HG03342 (cell line): ENCODE data around the gene RFTN1.

Experiments
- ATAC-seq: cut with Tn5 transposase; IDR thresholded peaks from one replicate; pipeline ENCODE4 v1.9.1; 2021; ENCODE audit warnings: mild to moderate bottlenecking, moderate library complexity; ENCODE audit not compliant: unreplicated experiment

The RFTN1 gene

DNA sequence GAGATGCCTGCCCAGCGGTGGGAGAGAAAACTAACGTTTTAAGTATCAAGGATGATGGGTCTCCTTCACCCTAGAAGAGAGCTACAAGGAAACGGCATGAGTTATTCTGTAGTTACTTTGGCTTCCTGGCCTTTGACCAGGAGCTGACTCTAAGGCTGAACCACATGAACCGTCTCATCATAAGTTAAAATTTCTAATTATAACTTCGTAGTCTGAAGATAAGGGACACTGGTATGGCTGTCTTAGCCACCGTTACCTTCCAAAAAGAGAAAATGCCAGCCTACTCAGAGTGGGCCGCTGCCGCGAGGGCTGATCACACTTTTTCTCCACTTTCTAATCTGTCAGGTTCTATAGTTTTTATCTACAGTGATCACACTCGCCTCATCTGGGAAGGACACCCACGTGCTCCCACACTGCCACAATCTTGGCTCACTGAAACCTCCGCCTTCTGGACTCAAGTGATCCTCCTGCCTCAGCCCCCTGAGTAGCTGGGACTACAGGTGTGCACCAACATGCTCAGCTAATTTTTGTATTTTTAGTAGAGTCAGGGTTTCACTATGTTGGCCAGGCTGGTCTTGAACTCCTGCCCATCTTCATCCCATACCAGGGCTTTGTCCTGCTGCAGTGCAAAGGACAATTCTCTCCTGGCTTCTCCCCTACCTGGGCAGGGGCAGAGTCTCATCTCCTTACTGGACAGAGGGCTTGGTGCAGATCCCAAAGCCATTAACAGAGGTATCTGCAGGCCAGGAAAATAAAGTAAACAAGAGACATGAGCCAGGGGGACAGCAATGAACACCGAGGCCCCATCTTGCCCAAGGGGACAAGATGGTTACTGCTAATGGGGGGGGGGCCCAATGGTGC lies 73.4 kb downstream of the RFTN1 start:
- no peak for ATAC-seq

DNA sequence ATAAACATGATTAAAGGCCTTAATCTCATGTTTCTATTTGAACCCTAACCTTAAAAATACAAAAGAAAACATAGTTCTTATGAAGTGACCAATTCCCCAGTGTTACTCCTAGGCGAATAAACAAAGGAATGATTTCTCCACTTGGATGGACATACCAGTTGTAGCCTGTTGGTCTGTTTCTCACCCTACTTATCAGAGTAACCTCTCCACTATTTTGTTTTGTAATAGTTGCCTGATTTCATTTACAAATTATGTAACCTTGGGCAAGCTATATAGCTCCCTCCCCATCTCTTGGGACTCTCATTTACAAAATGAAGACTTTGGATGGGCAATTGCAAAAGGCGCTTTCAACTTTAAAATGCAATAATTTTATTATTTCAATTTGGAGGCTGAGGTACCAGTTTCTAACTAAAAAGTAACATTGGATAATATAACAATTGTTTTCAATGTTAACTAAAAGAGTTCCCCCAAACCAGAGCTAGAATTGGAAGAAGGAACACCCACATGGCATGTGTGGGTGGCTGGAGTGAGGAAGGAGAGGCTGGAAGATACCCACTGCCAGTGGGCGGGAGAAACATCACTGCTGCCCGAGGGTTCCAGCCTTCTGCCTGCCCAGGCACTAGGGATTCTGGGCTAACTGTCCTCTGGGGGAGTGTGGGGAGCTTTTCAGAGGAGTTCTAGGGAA lies 74.2 kb downstream of the RFTN1 start:
- no peak for ATAC-seq

DNA sequence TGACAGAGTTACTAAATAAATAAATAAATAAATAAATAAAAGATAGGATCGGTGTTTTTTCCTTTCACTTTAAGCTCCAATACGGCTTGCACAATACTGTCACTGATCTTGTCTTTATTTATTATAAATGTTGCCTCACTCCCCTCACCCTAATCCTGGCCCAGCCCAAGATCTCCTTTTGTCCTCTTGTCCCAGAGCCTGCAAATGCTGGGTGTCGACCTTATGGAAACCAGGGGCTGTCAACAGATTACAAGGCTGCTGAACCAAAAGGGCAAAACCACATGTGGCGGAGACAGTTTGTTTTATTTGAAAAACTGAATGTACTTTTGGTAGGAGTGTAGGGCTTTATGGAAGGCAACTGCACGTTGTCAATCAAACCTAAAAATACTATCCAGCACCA lies 75.9 kb downstream of the RFTN1 start:
- ATAC-seq = no peak

DNA sequence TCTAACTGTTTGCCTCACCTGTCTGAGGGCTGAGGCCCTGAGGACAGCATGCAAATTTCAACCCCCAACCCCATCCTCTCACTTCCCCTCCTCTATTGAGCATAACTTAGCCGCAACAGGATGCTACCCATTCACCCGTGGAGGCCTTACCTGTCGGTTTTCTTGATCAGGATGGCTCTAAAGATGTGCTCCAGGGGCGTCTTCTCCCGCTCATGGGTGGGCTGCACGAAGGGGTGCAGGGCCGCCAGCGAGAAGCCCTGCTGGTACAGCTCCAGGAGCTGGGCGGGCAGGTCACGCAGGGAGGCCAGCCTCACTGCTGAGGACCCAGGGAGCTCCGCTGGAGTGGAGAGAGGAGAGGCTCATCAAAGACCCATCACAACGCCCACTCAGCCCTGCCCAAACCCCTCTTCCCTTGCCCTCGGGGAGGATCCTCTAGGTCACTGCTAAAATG lies 79.8 kb downstream of the RFTN1 start:
- peak; percentile 84 for ATAC-seq

DNA sequence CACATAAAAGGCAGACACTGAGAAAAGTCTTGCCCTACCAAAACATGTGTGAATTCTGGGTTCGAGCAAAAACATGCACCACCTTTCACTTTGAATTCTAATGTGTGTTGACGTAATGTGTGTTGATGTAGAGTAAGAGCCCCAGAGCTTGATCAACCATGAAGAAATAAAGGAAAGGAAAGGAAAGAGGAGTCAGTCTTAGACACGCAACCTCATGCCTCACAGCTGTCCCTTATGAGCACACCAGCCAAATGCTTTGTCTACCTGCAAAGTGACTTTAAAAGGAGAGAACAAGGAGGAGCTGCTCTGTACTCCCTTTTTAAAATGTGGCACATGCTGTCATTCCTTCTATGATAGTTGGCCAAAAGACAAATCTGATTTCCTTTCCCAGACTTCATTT lies 80.8 kb downstream of the RFTN1 start:
- peak; percentile 23 for ATAC-seq

DNA sequence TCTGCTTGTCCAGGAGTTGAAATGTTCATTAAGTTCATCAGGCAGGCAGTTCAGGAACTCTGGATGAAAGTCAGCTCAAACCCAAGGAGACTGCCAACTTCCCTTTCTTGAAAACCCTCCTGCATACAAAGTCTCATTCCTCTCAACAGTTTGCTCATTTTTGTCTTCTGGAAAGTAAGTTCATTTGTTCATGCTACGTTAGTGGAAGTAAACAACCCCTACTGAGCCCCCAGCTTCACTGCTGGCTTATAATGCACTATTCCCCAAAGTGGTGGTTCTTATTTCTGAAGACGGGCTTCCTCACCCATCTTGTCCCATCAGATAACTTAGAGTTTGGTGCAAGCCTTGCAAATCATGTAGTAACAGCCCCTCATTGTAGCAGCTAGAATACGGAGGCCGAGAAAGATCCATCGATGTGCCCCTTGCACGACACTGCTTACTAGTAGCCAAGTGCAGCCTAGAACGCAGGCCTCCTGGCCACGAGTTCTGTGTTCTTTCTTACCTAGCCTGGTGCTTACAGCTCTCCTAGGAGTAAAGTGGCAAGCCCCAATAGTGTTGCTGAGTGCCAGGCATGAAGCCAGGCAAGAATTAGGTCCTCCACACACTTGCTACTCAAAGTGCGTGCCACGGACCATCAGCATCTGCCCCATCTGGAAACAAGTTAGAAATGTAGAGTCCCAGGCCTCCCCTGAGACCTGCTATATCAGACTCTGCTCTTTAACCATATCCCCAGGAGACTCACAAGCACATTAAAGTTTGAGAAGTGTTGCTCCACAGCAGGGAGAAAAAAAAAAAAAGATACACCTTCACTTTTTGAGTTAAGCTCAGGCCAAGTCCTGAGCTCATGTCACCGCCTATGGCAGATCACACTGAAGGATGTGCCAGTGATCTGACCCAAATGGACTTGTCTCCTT lies 82.5 kb downstream of the RFTN1 start:
- peak; percentile 38 for ATAC-seq

DNA sequence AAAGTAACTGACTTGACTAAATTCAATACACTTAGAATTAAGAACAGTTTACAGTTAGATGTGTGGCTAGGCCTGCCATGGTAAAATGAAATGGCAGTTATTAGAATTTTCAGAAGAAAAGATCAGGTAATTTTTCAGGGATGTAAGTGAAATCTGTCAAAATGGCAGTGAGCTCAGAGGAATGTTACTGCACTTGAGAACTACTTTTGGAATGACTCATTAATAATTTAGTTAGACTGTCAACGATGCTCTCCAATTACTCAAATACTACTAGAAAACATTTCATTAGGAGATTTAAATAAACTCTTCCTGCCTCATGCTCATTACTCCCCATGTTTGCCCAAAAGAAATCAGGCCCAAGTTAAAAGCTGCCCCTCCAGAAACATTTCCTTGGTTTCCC lies 84.4 kb downstream of the RFTN1 start:
- no peak for ATAC-seq

DNA sequence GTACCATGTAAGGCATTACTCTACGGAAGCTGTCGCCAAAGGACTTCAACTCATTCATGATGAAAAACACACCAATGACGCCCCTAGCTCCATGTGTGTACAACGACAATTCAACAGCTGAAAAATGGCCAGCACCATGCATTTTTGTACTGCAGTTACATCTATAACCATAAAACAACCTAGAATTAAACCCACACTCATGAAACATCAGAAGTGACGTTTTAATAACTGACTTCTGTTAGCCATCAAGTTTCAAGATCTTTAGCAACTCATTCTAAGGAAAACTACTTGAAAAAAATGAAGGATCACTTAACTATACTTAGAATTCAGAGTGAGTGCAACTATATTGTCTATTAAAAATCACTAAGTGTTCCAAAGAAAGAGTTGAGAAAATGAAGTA lies 84.9 kb downstream of the RFTN1 start:
- no peak for ATAC-seq

DNA sequence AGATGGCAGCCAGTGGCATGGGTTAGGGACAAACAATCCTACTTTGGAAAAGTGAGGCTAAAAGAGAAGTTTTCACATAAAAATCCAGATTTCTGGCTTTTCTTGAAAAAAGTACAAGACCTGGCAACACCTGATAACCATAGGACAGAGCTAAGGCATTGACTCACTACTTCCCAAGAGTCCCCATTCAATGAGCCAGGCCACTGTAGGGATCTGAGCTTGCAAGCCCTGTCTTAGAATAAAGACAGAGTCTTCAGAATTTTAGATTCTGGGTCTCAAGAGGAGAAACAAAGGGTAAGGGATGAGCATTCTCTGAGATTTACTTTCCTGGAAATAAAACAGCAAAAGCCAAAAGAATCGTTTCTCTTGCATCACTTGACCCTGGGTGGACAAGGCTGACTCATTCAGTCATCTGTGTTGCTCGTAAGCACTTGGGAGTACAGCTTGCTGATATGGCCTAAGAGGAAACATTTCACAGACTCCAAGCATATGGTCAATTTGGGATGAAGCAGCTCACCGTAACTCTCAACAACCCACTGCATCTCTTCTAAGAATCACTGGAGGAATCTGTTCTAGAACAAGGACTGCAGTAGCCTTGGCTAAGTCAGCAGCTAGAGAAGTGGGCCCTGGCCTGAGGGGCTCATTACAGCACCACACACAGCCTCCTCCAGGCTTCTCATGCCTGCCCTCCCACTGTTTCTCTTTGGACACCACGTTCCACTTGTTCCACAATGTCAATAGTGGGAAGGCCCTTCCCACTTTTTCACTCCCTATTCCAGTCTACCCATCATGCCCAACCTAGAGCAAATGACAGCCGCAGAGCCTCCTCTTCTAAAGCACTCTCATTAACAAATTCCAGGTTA lies 86.2 kb downstream of the RFTN1 start:
- ATAC-seq = no peak

DNA sequence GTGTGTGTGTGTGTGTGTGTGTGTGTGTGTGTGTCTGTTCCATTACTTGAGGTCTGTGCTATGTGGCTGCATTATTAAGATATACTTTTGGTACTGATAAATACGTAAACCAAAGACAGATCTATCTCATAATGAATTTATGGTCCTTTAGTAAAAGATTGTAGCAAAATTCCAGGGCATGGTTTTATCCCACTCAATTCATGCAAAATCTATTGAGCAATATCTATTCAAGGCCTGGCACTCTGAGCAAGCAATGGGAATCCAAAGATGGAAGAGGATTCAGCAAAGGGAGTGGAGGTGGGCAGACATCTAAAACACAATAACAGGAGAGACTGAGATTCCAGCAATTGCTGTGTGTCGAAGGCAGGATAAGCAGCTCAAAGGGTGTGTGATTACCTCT lies 86.8 kb downstream of the RFTN1 start:
- ATAC-seq = no peak

DNA sequence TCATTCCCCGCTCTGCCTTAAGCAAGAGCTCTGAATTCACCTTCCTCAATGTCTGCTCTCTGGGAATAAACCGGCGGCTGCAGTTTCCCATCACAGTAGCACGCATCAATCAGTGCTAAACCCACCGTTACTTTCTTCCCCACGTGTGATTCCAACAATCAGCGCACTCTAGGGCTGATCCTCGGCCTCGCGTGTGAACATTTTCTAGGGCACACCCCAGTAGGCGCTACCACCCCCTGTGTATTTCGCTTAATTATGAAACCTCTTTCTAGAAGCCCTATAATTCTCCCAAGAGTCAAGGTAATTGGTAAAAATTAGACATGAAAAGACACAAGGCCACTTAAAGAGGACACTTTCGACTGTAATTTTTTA lies 87.5 kb downstream of the RFTN1 start:
- ATAC-seq = no peak

DNA sequence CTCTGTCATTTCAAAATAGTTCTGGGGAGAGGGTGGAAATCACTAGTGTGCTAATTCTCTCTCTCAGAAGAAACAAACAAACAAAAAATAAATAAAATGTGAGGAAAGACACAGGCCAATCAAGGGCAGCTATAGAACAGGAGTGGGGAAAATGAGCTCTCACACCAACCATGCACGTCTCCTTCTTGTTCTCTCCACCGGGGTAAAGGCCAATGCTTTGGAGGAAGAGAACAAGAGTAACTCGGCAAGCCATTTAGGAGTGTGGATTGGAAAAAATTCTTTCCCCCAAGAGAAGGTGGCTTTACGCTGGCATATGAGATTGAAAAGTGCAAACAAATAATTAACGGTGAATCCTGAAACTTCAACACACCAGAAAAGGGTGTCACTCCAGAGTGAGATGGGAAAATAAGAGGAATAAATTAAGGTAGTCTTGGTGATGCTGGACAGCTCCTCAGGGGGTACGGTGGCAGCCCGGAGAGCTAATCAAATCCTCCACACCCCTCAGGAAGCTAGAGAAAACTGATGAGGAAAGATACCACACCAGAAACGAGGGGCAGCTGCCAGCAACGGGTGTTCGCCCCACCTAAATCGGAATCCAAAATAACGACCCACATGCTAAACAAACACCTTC lies 88.0 kb downstream of the RFTN1 start:
- no peak for ATAC-seq

DNA sequence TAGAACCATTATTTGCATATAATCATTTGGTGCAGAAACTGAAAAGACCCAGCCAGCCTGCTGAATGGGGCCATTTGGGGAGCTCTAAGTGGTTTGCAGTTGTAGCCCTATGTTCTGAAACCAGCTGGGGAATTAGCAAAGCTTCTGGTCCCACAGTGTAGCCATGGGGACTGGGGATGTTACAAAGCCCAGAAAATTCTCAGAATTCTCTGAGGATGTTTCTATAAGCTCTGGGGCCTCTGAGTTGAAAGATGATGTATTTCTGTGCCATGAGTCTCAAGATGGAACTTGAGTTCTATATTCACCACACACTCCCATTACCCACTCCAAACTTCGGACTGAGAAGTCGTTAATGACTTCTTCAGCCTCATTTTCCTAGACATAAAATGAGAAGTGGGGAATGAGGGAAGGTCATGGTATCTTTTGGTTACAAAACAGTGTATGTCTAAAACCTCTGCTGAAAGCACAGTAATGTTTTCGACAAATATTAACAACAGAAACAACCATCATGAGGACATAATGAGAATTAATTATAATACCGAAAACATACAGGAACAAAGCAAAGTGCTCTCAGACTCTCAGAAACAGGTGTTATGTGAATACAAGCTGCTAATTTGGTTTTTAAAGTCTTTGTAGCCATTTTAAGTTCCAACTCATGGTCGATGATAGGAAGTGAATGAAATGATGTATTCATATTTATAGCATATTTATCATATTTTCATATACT lies 89.4 kb downstream of the RFTN1 start:
- peak; percentile 87 for ATAC-seq

DNA sequence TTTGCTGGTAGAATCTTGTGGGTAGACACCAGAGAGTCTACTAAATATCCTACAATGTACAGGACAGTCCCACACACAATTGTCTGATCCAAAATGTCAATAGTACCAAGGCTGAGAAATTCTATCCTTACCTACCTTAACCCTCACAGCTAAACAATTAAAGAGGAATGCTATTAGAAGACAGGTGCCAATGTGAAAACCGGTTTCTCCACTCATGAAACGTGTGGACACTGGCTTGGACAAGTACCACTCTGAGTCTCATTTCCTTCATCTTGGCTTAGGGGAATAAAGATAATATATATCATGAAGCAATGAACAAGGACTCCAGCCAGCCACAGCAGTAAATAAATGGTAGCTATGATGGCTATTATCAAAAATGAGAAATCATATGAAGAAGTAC lies 90.2 kb downstream of the RFTN1 start:
- no peak for ATAC-seq

DNA sequence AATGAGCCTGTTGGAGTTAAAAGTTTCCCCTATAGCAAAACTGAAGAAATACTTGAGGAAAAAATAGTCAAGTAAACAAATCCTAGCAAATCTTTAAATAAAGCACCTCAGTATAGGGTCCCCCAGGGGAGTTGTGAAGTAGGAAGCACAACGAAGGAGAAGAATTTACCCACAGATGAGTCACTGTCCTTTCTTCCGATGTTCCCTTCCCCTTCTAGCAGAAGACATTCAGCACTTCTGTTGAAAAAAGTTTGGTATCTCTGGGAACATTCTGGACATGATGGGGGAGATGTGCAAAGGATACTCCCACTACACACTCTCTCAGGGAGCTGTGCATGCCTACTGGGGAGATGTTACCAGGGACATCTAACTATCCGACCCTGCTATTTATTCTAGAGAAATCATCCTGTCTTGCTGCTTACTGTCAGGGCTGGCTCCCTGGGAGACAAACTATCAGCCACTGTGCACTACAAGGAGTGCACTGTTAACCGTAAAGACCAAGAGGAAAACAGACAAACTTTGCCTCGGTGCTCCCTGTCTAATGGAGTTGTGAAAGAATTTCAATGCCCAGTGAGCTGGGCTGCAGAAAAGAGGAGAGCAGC lies 93.8 kb downstream of the RFTN1 start:
- ATAC-seq = no peak

DNA sequence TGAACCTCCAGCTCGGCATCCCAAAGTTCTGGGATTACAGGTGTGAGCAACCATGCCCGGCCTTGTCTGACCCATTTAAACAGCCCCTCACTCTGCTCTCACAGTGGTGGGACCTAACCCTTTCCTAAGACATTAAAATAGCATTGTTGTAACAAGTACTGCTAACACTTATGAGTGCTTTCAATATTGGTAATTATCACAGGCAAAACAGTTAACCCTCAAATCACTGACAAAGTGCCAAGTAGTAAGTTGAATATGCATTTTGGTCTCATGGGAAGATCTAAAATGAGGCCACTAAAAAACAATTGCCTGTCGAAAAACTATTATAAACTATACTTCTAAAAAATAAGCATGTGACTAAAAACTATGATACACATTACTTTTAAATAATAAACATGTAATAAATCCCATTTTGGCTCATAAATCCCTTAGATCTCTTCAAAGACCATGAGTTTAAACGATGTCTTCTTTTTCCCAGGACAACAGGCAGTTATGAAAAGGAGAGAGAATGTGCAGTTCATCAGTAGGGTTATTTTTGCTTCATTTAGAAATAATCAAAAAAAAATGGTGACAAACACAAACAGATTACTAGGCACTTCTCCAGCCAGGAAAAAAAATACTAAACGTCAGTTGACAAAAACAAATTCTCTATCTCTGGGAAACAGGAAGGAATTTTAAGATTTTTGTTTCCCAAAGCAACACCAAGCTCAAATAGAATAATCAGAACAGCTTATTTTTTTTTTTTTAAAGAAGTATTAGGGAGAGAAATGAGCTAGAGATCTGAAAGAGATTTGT lies 95.4 kb downstream of the RFTN1 start:
- ATAC-seq = no peak

DNA sequence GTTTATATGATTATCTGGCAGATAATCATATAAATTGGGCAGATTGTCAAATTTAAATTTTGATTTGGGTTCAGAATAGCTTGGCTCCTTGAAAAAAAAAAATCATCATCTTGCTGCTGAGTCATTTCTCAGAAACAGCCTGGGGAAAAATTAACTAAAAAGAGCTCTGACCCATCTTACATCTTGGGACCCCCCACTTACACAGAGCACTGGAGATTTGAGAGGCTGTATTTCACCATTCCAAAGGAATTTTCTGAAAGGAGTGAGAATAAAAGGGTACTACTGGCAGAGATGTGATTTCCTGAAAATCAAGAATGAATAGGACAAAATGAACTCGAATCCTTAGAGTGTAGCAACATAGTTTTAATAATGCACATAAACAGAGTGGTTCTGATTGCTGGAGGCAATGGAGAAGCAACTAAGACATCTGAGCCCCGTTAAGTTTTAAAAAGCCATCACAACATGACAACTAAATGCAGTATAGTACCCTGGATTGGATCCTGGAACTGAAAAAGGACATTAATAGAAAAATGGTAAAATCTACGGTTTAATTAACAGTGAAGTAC lies 97.5 kb downstream of the RFTN1 start:
- no peak for ATAC-seq

DNA sequence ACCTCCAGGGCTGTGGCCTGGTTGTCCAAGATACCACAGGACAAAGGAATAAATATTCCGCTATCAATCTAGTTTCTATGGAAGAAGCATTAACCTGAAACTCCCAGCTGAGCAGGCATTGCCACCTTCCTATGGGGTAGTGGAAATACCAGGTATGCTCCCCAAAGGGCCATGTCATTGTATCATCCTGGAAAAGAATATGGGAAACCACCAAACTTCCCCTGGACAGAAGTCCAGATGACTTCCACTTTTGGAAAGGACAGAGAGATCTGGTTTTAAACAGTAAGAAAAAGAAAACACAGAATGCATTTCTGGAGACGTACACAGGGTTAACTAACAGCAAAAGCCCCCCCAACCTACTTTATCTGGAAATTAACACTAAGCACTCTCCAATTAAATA lies 100.2 kb downstream of the RFTN1 start:
- ATAC-seq = no peak
